Adrenal gland (tissue), 12 donors: Measurements from ENCODE around the gene VPS4B. TPM values are rescaled to one million over a fixed set of nuclear protein-coding genes. Genes with fewer than 3 reads are reported as not detected.

Experiments
- DNase-seq, 7 donors: peaks; one replicate each; pipeline ENCODE4 v3.0.0-alpha.2; 2019 to 2020
- H3K27ac ChIP-seq, 5 donors: fragments of 200-600 bp; sonication (generic) in 4 of 5; 1 replicate in 3 of 5; 2 replicates in 2 of 5; pipeline versions ENCODE4 v1.5.1 to v1.8.0; 2016 to 2020; ENCODE audit warnings: mild to moderate bottlenecking in 1 of 5
- H3K27me3 ChIP-seq: fragments of 200-600 bp; 2 replicates; pipeline ENCODE4 v1.8.0; 2021
- H3K36me3 ChIP-seq, 2 donors: fragments of 200-600 bp; replicated peaks in 1 of 2; 1 replicate in 1 of 2; 2 replicates in 1 of 2; pipeline versions ENCODE4 v1.5.1 to v1.8.0; 2018 to 2022
- H3K4me1 ChIP-seq, 2 donors: fragments of 200-600 bp; replicated peaks in 1 of 2; 1 replicate in 1 of 2; 2 replicates in 1 of 2; pipeline versions ENCODE4 v1.5.1 to v1.8.0; 2018 to 2021
- H3K4me3 ChIP-seq, 4 donors: fragments of 200-600 bp; sonication (generic) in 3 of 4; one replicate each; pipeline ENCODE4 v1.5.1; 2016 to 2018
- H3K9me3 ChIP-seq, 3 donors: fragments of 200-600 bp; sonication (generic) in 1 of 3; replicated peaks in 1 of 3; 1 replicate in 2 of 3; 2 replicates in 1 of 3; pipeline versions ENCODE4 v1.5.1 to v1.8.0; 2016 to 2021
- POLR2A ChIP-seq, 2 donors: fragments of 450-650 bp; IDR thresholded peaks; one replicate each; pipeline ENCODE4 v1.6.1; 2017; ENCODE audit warnings: antibody characterized with exemption in 2 of 2, mild to moderate bottlenecking in 2 of 2, moderate library complexity in 1 of 2
- WGBS, 4 donors: extraction: QIAGEN DNeasy Blood & Tissue Kit in 2 of 4; methylation state at CpG; one replicate each; pipeline versions ENCODE4 v1.1.5 to v1.1.7; 2013 to 2017; 5-methylcytosine and 5-hydroxymethylcytosine counted together
- intact Hi-C, 2 donors: fragments of 100-400 bp; cut with DNase I; formaldehyde crosslinking; loops; one replicate each; pipeline versions ENCODE4 v1.14.1 to v1.15.0; 2022 to 2023
- polyA plus RNA-seq, 3 donors: library from polyadenylated mRNA; stranded (reverse); fragments of 200-250 nt in 2 of 3; fragments of 350-450 nt in 1 of 3; fragmentation: Illumina TruSeq in 1 of 3; extraction: RNeasy Lipid Tissue Mini Kit (QIAGEN cat#74804) in 1 of 3; gene quantifications; one replicate each; pipeline ENCODE4 v1.2.3, GENCODE V29; 2013 to 2014
- total RNA-seq, 9 donors: library from RNA; depleted of rRNA in 4 of 9; stranded (reverse); fragments of >200 nt in 4 of 9; fragments of 120-200 nt in 1 of 9; fragmentation: NEBNext Ultra II Directional in 1 of 9; extraction: Animal tissue kit (Norgen Biotek cat#: 25700) in 1 of 9; gene quantifications; one replicate each; pipeline versions ENCODE4 v1.1.0 to v1.2.4, GENCODE V29; 2013 to 2023
- TF ChIP-seq, protein P1 (sequence below), 6 experiments: fragments of 450-650 bp in 4 of 6; fragments of 200-600 bp in 2 of 6; sonication (generic) in 1 of 6; IDR thresholded peaks; 1 replicate in 5 of 6; 2 replicates in 1 of 6; pipeline versions ENCODE4 v1.5.1 to v1.8.0; 2016 to 2021; ENCODE audit warnings: antibody characterized with exemption in 6 of 6, mild to moderate bottlenecking in 2 of 6, moderate library complexity in 1 of 6
- donor health status: healthy with polysubstance abuse.
- donor health status: Bipolar disorder and iron deficiency.
- donor health status: DM: yes; HTN: yes; CAD: no.
- donor health status: DM: no; HTN: no; CAD: no.
- donor health status: DM: no; HTN: no; CAD: no.
- donor health status: DM: yes; HTN: yes; CAD: no.

Gene VPS4B
- total and polyA plus RNA-seq, 12 donors: 6.6 to 58.5 (median 36.1) TPM

DNA sequence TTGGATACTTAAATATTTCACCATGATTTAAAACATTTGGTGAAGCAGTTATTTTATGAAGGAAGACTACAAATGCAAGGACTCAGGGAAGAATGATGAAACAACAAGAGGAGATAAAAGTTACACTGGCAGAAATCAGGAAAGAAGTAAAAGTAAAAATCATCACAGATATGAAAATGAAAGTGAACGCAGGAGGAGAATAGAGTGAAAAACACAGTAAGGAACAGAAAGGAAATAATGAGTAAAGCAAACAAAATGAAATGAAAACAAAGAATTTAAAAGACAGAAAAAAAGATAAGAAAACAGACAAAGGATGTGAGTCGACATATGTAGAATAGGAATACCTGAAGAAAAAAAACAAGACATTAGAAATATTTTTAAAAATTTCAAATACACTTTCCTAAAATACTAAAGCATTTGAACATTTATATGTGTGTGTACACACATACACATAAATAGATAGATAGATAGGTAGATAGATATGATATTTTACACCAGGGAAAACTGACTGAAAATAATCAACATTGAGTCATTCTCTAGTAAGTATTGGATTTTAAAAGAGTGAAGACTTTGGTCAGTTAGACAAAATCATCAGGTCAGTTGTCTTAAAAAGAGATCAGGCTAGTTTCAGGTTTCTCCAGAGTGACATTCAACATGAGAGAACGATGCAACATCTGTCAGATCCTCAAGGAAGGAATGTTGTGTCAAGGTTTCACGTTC, 43.2 kb downstream of the VPS4B start:
- TF ChIP-seq POLR2A (IDR thresholded peaks at IDR 0.05): no peak
- TF ChIP-seq, protein P1, sequence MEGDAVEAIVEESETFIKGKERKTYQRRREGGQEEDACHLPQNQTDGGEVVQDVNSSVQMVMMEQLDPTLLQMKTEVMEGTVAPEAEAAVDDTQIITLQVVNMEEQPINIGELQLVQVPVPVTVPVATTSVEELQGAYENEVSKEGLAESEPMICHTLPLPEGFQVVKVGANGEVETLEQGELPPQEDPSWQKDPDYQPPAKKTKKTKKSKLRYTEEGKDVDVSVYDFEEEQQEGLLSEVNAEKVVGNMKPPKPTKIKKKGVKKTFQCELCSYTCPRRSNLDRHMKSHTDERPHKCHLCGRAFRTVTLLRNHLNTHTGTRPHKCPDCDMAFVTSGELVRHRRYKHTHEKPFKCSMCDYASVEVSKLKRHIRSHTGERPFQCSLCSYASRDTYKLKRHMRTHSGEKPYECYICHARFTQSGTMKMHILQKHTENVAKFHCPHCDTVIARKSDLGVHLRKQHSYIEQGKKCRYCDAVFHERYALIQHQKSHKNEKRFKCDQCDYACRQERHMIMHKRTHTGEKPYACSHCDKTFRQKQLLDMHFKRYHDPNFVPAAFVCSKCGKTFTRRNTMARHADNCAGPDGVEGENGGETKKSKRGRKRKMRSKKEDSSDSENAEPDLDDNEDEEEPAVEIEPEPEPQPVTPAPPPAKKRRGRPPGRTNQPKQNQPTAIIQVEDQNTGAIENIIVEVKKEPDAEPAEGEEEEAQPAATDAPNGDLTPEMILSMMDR (IDR thresholded peaks at IDR 0.05): no peak
- 45 to 58% (median 50%) methylated on average over 4 of the region's 4 CpGs for WGBS, 4 donors

DNA sequence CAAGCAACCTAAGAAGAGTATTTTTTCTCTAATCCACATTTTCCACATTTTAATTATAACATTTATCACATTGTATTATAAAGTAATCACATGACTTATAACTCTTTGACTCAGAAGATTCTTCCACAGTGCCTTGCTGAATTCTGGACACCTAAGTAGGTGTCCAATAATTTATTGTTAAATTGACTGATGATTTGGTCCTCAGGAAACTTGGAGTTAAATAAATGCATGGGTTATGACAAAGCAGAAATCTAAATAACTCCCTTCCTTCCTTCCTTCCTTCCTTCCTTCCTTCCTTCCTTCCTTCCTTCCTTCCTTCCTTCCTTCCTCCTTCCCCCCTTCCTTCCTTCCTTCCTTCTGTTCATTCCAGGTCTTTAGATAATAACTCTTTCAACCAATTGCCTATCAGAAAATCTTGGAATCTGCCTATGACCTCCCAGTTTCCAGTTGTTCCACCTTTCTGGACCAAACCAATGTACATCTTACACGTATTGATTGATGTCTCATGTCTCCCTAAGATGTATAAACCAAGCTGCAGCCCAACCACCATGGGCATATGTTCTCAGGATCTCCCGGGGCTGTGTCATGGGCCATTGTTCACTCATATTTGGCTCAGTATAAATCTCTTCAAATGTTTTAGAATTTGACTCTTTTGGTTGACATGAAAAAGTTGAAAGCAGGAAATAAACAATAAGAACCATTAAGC, 44.8 kb downstream of the VPS4B start:
- Histone ChIP-seq H3K4me1 (no peaks in the 10 kb centered on the region), H3K9me3 (no peaks in the 10 kb centered on the region), H3K36me3 (no peaks in the 10 kb centered on the region), H3K27me3 (no peaks in the 10 kb centered on the region), H3K4me3 (no peak overlapping the region), H3K27ac (no peak overlapping the region)
- TF ChIP-seq, protein P1 (IDR thresholded peaks at IDR 0.05): no peak
- no peak for TF ChIP-seq POLR2A (IDR thresholded peaks at IDR 0.05)
- intact Hi-C loops: no loop called here
- 76 to 87% (median 84%) methylated on average over 2 of the region's 2 CpGs for WGBS, 4 donors
- no peak for DNase-seq

More for the DNA sequence above, 43.2 kb downstream of the VPS4B start:
- Histone ChIP-seq H3K27ac (no peak overlapping the region), H3K27me3 (no peaks in the 10 kb centered on the region), H3K4me3 (no peak overlapping the region), H3K9me3 (no peaks in the 10 kb centered on the region), H3K36me3 (no peaks in the 10 kb centered on the region), H3K4me1 (no peaks in the 10 kb centered on the region)
- DNase-seq: no peak
- intact Hi-C loops: no loop called here

DNA sequence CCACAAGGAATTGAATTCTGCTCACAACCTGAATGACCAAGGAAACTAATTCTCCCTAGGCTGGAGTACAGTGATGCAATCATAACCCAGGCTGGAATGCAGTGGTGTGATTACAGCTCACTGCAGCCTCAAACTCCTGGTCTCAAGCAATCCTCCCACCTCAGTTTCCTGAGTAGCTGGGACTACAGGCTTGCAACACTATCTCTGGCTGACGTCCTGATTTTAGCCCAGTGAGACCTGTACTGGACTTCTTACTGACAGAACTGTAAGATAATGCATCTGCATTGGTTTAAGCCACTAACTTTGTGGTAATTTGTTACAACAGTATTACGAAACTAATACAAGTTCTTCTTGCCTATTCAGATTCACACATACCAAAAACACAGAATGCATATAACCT, 45.7 kb downstream of the VPS4B start:
- Histone ChIP-seq H3K4me3 (no peak overlapping the region), H3K9me3 (no peaks in the 10 kb centered on the region), H3K36me3 (no peaks in the 10 kb centered on the region), H3K27me3 (no peaks in the 10 kb centered on the region), H3K27ac (no peak overlapping the region), H3K4me1 (no peaks in the 10 kb centered on the region)
- TF ChIP-seq, protein P1 (IDR thresholded peaks at IDR 0.05): no peak
- no peak for TF ChIP-seq POLR2A (IDR thresholded peaks at IDR 0.05)
- 67 to 76% (median 73%) methylated on average over 2 of the region's 2 CpGs for WGBS, 4 donors
- no peak for DNase-seq
- intact Hi-C loops: no loop called here

DNA sequence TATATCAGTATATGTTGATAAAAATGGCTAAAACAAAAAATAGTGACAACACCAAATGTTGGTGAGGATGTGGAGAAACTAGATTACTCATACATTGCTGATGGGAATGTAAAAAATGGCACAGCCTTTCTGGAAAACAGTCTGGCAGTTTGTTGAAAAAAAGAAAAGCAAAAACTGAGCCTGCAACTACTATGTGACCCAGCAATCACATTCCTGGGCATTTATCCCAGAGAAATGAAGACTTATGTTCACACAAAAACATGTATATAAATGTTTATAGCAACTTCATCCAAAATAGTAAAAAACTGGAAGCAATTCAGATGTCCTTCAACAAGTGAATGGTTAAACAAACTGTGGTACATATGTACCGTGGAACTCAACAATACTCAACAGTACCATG, 47.7 kb downstream of the VPS4B start:
- DNase-seq: no peak
- Histone ChIP-seq H3K27me3 (no peaks in the 10 kb centered on the region), H3K9me3 (no peaks in the 10 kb centered on the region), H3K4me1 (no peaks in the 10 kb centered on the region), H3K27ac (no peak overlapping the region), H3K36me3 (no peaks in the 10 kb centered on the region), H3K4me3 (no peak overlapping the region)
- intact Hi-C loops: no loop called here
- WGBS, 4 donors: 77 to 85% (median 78%) methylated on average over 1 of the region's 1 CpG
- TF ChIP-seq, protein P1 (IDR thresholded peaks at IDR 0.05): no peak
- TF ChIP-seq POLR2A (IDR thresholded peaks at IDR 0.05): no peak
